Melanocyte of skin (primary cell): ENCODE measurements around the gene HID1. TPM values are rescaled to one million over a fixed set of nuclear protein-coding genes. Genes with fewer than 3 reads are reported as not detected.

Source experiments
- total RNA-seq, 2 donors: library from RNA; depleted of rRNA; stranded (reverse); fragments of >200 nt; gene quantifications; 2 replicates each; pipeline ENCODE4 v1.2.3, GENCODE V29; 2012

The HID1 gene, protein sequence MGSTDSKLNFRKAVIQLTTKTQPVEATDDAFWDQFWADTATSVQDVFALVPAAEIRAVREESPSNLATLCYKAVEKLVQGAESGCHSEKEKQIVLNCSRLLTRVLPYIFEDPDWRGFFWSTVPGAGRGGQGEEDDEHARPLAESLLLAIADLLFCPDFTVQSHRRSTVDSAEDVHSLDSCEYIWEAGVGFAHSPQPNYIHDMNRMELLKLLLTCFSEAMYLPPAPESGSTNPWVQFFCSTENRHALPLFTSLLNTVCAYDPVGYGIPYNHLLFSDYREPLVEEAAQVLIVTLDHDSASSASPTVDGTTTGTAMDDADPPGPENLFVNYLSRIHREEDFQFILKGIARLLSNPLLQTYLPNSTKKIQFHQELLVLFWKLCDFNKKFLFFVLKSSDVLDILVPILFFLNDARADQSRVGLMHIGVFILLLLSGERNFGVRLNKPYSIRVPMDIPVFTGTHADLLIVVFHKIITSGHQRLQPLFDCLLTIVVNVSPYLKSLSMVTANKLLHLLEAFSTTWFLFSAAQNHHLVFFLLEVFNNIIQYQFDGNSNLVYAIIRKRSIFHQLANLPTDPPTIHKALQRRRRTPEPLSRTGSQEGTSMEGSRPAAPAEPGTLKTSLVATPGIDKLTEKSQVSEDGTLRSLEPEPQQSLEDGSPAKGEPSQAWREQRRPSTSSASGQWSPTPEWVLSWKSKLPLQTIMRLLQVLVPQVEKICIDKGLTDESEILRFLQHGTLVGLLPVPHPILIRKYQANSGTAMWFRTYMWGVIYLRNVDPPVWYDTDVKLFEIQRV
- total RNA-seq: not detected

DNA sequence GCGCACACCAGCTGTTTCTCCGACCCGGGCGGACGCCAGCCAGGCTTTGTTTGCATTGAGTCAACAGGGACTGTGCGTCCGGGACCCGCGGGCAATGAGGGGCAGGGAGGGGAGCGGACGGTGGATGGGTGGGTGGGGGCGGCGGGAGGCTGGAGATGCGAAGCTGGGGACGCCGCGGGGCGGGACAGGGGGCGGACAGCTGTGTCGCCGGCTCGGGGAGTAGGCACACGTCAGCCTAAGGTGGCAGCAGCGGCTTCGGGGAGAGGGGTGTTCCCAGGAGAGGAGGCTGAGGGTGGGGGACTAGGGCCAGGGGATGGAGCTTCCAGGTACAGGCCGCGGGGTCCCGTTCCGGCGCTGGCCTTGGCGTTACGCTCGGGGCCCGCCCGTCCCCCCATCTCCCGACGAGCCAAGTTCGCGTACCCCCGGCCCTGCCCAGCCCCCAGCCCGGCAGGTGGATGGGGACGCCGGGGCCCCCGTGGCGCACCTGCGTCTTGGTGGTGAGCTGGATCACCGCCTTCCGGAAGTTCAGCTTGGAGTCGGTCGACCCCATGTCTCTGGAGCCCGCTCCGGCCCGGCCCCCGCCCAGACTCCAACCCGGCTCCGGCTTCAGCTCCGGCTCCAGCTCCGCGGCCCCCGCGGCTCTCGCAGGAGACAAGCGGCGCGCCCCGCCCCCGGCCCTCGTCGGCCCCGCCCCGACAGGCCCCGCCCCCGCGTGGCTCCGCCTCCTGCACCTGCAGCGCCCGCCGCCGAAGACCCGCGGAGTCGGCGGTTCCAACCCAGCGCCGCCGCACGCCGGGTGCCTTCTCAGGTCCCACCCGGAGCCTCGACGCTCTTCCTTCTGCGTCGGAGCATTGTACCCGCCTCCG lies at the start of gene HID1:
TSS of gene HID1 (minus strand) at position 653 of the 866 bp plus-strand sequence. CDS start at position 550, 103 bp downstream.

GRCh38 chr17:75012346-75013091 lies 40.0 kb upstream of the HID1 start, which contains the start of gene MRPL58:
Gene MRPL58, plus strand, starts transcription at chr17:75012670. Its CDS starts 17 bp downstream, at chr17:75012687.

GRCh38 chr17:74987418-74987908 lies 14.9 kb upstream of the HID1 start, which contains the start of gene CDR2L:
Gene CDR2L, plus strand, starts transcription at chr17:74987632. Its CDS starts 412 bp downstream, at chr17:74988044.

DNA sequence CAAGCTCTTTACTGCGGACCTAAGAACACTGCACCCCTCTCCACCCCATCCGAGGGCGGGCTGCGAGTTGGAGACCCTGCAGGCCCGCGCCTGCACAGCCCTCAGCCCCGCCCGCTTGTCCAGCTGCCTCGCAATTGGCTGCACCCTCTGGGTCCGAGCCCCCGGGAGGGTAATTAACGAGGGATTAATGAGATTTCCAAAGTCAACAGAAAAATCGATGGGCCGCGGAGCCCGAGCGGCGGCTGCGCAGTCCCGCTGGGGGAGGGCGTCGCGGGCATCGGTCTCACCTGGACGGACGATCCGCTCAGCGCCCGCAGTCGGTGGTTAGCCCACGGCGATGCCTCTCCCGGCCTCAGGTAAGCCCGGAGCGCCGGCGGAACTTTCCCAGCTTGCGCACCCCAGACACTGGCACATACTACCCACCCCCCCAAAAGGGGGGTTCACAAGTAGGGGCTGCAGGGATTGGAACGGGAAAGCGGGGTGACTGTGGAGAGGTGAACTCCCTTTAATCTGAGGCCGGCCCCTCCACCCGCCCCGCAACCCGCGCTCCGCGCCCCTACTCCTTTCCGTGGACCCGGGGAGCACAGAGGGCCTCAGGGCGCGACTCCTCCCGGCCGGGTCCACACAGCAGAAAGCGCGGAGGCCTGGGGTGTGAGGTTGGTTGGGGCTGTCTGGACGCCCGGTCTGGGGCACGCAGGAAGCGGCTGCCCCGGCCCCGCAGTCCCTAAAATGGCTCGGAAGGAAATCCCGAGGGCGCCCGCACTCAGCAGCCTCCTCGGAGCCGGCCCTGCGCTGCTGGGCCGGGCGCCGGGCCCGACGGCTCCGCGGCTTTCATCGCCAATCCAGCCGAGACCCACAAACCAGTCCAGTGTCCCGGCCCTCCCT lies 36.7 kb downstream of the HID1 start, which contains the start of gene OTOP3:
TSS of gene OTOP3 (plus strand) at position 314 of the 885 bp plus-strand sequence. CDS start at position 338, 24 bp downstream.

DNA sequence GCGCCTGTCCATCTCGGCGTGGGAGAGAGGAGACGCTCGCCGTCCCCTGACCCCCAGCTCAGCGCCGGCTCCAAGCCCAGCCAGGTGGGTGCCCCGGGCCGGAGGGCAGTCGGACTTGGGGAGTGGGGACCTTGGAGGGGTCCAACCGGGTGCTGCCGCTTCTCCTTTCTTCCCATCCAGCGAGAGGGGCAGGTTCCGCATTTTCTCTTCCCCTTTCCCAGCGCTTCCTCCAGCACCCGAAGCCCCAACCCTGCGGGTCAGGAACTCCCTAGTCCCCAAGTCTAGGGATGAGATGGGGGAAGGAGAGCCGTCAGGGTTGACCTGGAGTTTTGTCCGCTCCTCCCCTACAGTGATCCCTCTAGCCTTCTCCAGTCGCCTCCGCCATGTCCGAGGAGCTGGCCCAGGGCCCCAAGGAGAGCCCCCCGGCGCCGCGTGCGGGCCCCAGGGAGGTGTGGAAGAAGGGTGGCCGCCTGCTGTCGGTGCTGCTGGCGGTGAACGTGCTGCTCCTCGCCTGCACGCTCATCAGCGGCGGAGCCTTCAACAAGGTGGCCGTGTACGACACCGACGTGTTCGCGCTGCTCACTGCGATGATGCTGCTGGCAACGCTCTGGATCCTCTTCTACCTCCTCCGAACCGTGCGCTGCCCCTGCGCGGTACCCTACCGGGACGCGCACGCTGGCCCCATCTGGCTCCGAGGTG lies 48.2 kb downstream of the HID1 start, which contains the start of gene OTOP2:
TSS of gene OTOP2 (plus strand) at position 24 of the 699 bp plus-strand sequence. CDS start at position 384, 360 bp downstream.

DNA sequence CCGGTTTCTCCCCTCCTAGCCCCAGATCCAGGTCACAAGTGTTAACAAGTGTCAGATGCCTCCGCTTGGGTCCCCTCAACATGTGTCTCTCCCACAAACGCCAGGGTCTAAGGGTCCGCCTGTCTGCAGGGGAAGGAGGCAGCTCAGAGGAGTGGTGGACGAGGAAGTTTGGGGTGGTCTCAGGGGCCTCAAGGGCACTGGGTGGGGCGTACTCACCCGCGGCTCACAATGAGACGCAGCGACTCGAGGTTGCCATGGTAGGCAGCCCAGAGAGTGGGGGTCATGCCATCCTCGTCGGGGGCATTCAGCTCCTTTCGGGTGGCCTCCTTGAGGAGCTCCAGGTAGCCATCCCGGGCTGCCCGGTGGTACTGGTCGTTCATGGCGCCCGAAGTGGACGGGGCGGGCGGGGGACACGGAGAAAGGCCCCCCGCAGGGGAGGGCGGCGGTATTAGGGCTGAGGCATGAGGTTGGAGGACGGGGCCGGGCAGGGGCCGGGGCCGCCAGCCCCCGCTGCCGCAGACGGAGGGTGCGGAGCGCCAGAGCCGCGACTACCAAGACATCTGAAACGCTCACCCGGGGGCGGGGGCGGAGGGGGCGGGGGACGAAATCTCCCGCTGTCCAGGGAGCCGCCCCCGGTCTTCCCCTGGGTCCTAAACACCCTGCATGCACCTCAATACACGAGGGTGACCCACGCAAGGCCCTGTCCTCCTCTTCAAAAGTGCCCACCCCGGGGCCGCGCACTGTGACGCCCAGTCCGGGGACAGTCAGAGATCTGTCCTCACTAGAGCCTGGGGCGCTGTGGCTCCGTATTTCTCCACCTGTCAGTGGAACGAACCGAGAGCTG lies 49.6 kb downstream of the HID1 start, which contains the start of gene USH1G:
TSS of gene USH1G (minus strand) at position 562 of the 844 bp plus-strand sequence. CDS start at position 380, 182 bp downstream.

Other genes starting within 250 kb of the HID1 start
- gene RAB37, start 235.5 kb downstream of the HID1 start, total RNA-seq: under 1 TPM in 1 of 2 donors, not detected in 1; under 0.01 TPM
- gene NHERF1, start 224.1 kb downstream of the HID1 start, total RNA-seq: 10 to 100 TPM in 1 of 2 donors, 1 to 10 TPM in 1; 8.9 to 21.6 TPM
- gene NAT9, start 196.4 kb downstream of the HID1 start, total RNA-seq: 10 to 100 TPM; 18.6 to 23.0 TPM
- gene GRIN2C, start 112.9 kb downstream of the HID1 start, total RNA-seq: not detected
- 10 to 100 TPM; 16.9 to 22.3 TPM for gene FDXR, start 99.8 kb downstream of the HID1 start, total RNA-seq
- gene FADS6, start 79.1 kb downstream of the HID1 start, total RNA-seq: not detected
- not detected for gene USH1G, start 49.5 kb downstream of the HID1 start, total RNA-seq
- not detected for gene OTOP2, start 48.5 kb downstream of the HID1 start, total RNA-seq
- not detected for gene OTOP3, start 36.9 kb downstream of the HID1 start, total RNA-seq
- gene CDR2L, start 14.9 kb upstream of the HID1 start, total RNA-seq: 1 to 10 TPM; 4.1 to 6.0 TPM
- 10 to 100 TPM; 29.3 to 36.0 TPM for gene MRPL58, start 39.9 kb upstream of the HID1 start, total RNA-seq
- gene ATP5PD, start 74.2 kb upstream of the HID1 start, total RNA-seq: 100 to 1,000 TPM; 218 to 264 TPM
- gene KCTD2, start 74.5 kb upstream of the HID1 start, total RNA-seq: 10 to 100 TPM; 16.0 to 20.0 TPM
- gene SLC16A5, start 115.2 kb upstream of the HID1 start, total RNA-seq: 10 to 100 TPM; 12.0 to 17.0 TPM
- 1 to 10 TPM; 3.8 to 4.0 TPM for gene ARMC7, start 137.2 kb upstream of the HID1 start, total RNA-seq
- gene NT5C, start 159.0 kb upstream of the HID1 start, total RNA-seq: 10 to 100 TPM; 40.3 to 42.6 TPM
- gene JPT1, start 181.8 kb upstream of the HID1 start, total RNA-seq: 100 to 1,000 TPM; 109 to 238 TPM
- gene SUMO2, start 210.2 kb upstream of the HID1 start, total RNA-seq: 10 to 100 TPM; 55.1 to 86.6 TPM
- gene NUP85, start 232.9 kb upstream of the HID1 start, total RNA-seq: 10 to 100 TPM; 36.8 to 59.9 TPM